DND-41 (cell line): ENCODE data around the gene PHF2.

Experiments
- ATAC-seq: fragments of 200-7000 bp; cut with Tn5 transposase; 3 replicates; pipeline ENCODE4 v1.9.1; 2021; ENCODE audit warnings: low read depth; ENCODE audit not compliant: insufficient read depth
- DNase-seq: peaks from one replicate; pipeline ENCODE4 v3.0.0-alpha.2; 2020
- H2AFZ ChIP-seq: 2 replicates; pipeline ENCODE4 v1.6.0; 2012; ENCODE audit warnings: low read depth, low read length
- H3K27ac ChIP-seq: 2 replicates; pipeline ENCODE4 v1.5.1; 2012; ENCODE audit warnings: low read length, inconsistent platforms
- H3K27me3 ChIP-seq: fragments of 200-600 bp; sonication (generic); 2 replicates; pipeline ENCODE4 v1.6.0; 2012; ENCODE audit warnings: low read length, mild to moderate bottlenecking, inconsistent platforms; ENCODE audit not compliant: insufficient read depth, poor library complexity
- H3K36me3 ChIP-seq: 2 replicates; pipeline ENCODE4 v1.5.1; 2012; ENCODE audit warnings: low read length, inconsistent platforms; ENCODE audit not compliant: insufficient read depth
- H3K4me1 ChIP-seq: 2 replicates; pipeline ENCODE4 v1.5.1; 2012; ENCODE audit warnings: mild to moderate bottlenecking, low read length; ENCODE audit not compliant: insufficient read depth
- H3K4me2 ChIP-seq: 2 replicates; pipeline ENCODE4 v1.6.0; 2012; ENCODE audit warnings: mild to moderate bottlenecking, moderate library complexity, low read length, inconsistent platforms; ENCODE audit not compliant: insufficient read depth
- H3K4me3 ChIP-seq, 2 experiments: fragments of 200-600 bp in 1 of 2; shearing (Covaris generic) in 1 of 2; 2 replicates each; pipeline ENCODE4 v1.5.1; 2012 to 2016; ENCODE audit warnings: inconsistent platforms in 2 of 2, low read length in 2 of 2, mild to moderate bottlenecking in 2 of 2, low read depth in 1 of 2, moderate library complexity in 1 of 2
- H3K79me2 ChIP-seq: 2 replicates; pipeline ENCODE4 v1.6.0; 2012; ENCODE audit warnings: low read length, inconsistent platforms; ENCODE audit not compliant: insufficient read depth
- H3K9ac ChIP-seq: 2 replicates; pipeline ENCODE4 v1.6.0; 2012; ENCODE audit warnings: low read depth, mild to moderate bottlenecking, inconsistent platforms, low read length, moderate library complexity
- H3K9me3 ChIP-seq: 2 replicates; pipeline ENCODE4 v1.5.1; 2012; ENCODE audit warnings: low read length, moderate library complexity, mild to moderate bottlenecking, inconsistent platforms; ENCODE audit not compliant: insufficient read depth, severe bottlenecking
- H4K20me1 ChIP-seq: 2 replicates; pipeline ENCODE4 v1.6.0; 2012; ENCODE audit warnings: low read length; ENCODE audit not compliant: insufficient read depth
- CTCF ChIP-seq: IDR thresholded peaks from 2 replicates; pipeline ENCODE4 v1.5.1; 2012; ENCODE audit warnings: borderline replicate concordance, low read length, moderate library complexity, mild to moderate bottlenecking; ENCODE audit not compliant: poor library complexity, severe bottlenecking; ENCODE audit errors: extremely low read depth
- EZH2 ChIP-seq: IDR thresholded peaks from 3 replicates; pipeline ENCODE4 v1.6.1; 2012; ENCODE audit warnings: borderline replicate concordance, low read depth, mild to moderate bottlenecking, moderate library complexity, low read length, inconsistent platforms; ENCODE audit not compliant: severe bottlenecking

Gene PHF2

GRCh38 chr9:93655621-93656425 lies 79.4 kb downstream of the PHF2 start:
- Histone ChIP-seq H3K36me3 (peaks cover 82% of the 10 kb centered on the region), H3K4me2 (no peak overlapping the region), H3K27me3 (no peaks in the 10 kb centered on the region), H3K4me3 (no peak overlapping the region), H3K9me3 (no peaks in the 10 kb centered on the region), H4K20me1 (0 out of 2 replicates have a peak, but pooled peaks cover 2% of the 10 kb centered on the region), H3K4me1 (no peaks in the 10 kb centered on the region), H2AFZ (no peak overlapping the region), H3K9ac (no peak overlapping the region), H3K79me2 (no peaks in the 10 kb centered on the region), H3K27ac (no peak overlapping the region)
- no peak for ATAC-seq
- no peak for TF ChIP-seq CTCF
- TF ChIP-seq EZH2, result no peak
- DNase-seq, result no peak

- peaks cover 83% of the 10 kb centered on the region for H3K36me3 ChIP-seq
- no peaks in the 10 kb centered on the region for H3K27me3 ChIP-seq
- no peak overlapping the region for H3K27ac ChIP-seq
- no peaks in the 10 kb centered on the region for H3K4me1 ChIP-seq
- ATAC-seq, result no peak
- DNase-seq, result no peak
- H2AFZ ChIP-seq, result no peak overlapping the region
- H3K9me3 ChIP-seq, result no peaks in the 10 kb centered on the region
- H3K4me2 ChIP-seq, result no peak overlapping the region
- H4K20me1 ChIP-seq, result 0 out of 2 replicates have a peak, but pooled peaks cover 2% of the 10 kb centered on the region
- no peak overlapping the region for H3K9ac ChIP-seq
- TF ChIP-seq CTCF (no peak), EZH2 (no peak)
- H3K4me3 ChIP-seq, result no peak overlapping the region
- no peaks in the 10 kb centered on the region for H3K79me2 ChIP-seq
These were observed 80.2 kb downstream of the PHF2 start for GRCh38 chr9:93656426-93657239.

- Histone ChIP-seq H3K4me2 (no peak overlapping the region), H2AFZ (no peak overlapping the region), H3K36me3 (peaks cover 87% of the 10 kb centered on the region), H3K79me2 (no peaks in the 10 kb centered on the region), H3K4me3 (no peak overlapping the region), H4K20me1 (0 out of 2 replicates have a peak, but pooled peaks cover 2% of the 10 kb centered on the region), H3K27me3 (no peaks in the 10 kb centered on the region), H3K4me1 (no peaks in the 10 kb centered on the region), H3K9me3 (no peaks in the 10 kb centered on the region), H3K27ac (no peak overlapping the region), H3K9ac (no peak overlapping the region)
- TF ChIP-seq CTCF (no peak), EZH2 (no peak)
- ATAC-seq, result no peak
- DNase-seq, result no peak
These were observed 81.1 kb downstream of the PHF2 start for GRCh38 chr9:93657331-93658111.
